ENCODE measurements around the gene KYNU.

DNA sequence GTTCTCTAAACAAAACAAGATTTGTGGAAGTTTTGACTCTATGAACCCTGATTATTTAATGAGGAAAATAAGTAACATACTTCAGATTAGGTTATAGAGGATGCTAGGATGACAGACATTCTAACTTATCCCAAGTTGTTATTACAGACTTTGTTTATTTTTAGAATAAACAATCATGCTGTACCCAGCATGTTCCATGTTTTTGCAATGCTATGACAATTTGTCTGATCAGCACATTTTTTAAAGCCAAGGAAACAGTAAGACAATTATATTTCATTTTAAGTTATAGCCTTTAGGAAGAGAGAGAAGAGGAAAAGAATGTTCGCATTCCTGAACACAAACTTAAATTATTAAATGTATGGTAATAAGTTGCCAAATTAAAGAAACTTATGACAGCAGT is 119.8 kb downstream of the KYNU start:
- no peak for TF ChIP-seq CTCF (IDR thresholded peaks at IDR 0.05)
- TF ChIP-seq POLR2A (IDR thresholded peaks at IDR 0.05): no peak
